ENCODE data around the gene SPX.

- TF ChIP-seq, protein P1, sequence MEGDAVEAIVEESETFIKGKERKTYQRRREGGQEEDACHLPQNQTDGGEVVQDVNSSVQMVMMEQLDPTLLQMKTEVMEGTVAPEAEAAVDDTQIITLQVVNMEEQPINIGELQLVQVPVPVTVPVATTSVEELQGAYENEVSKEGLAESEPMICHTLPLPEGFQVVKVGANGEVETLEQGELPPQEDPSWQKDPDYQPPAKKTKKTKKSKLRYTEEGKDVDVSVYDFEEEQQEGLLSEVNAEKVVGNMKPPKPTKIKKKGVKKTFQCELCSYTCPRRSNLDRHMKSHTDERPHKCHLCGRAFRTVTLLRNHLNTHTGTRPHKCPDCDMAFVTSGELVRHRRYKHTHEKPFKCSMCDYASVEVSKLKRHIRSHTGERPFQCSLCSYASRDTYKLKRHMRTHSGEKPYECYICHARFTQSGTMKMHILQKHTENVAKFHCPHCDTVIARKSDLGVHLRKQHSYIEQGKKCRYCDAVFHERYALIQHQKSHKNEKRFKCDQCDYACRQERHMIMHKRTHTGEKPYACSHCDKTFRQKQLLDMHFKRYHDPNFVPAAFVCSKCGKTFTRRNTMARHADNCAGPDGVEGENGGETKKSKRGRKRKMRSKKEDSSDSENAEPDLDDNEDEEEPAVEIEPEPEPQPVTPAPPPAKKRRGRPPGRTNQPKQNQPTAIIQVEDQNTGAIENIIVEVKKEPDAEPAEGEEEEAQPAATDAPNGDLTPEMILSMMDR (IDR thresholded peaks at IDR 0.05 in 4 of 5, conservative IDR thresholded peaks at IDR 0.05 in 1 of 5): no peak
- no peak for TF ChIP-seq POLR2A (IDR thresholded peaks at IDR 0.05)
These were observed 40.3 kb downstream of the SPX start for GRCh38 chr12:21566223-21566906.
